SK-MEL-5 (cell line): ENCODE measurements around the gene ACTRT2. TPM values are rescaled to one million over a fixed set of nuclear protein-coding genes. Genes with fewer than 3 reads are reported as not detected.

ENCODE experiments used
- DNase-seq: peaks from one replicate; pipeline ENCODE4 v3.0.0-alpha.2; 2016; ENCODE audit warnings: low read depth, low spot score
- in situ Hi-C: cut with HindIII; loops from 2 replicates; pipeline ENCODE4 v1.10.0; 2016; ENCODE audit warnings: low sequenced_read_pairs, high pct_unique_total_duplicates, low pct_unique_long_range_greater_than_20kb
- total RNA-seq: library from RNA; depleted of rRNA; stranded (reverse); fragments of >200 nt; shearing (Covaris generic); gene quantifications from 2 replicates; pipeline ENCODE4 v1.2.3, GENCODE V29; 2014; rRNA removed

The ACTRT2 gene
- total RNA-seq, 1 experiment from 2014 or later = not detected

DNA sequence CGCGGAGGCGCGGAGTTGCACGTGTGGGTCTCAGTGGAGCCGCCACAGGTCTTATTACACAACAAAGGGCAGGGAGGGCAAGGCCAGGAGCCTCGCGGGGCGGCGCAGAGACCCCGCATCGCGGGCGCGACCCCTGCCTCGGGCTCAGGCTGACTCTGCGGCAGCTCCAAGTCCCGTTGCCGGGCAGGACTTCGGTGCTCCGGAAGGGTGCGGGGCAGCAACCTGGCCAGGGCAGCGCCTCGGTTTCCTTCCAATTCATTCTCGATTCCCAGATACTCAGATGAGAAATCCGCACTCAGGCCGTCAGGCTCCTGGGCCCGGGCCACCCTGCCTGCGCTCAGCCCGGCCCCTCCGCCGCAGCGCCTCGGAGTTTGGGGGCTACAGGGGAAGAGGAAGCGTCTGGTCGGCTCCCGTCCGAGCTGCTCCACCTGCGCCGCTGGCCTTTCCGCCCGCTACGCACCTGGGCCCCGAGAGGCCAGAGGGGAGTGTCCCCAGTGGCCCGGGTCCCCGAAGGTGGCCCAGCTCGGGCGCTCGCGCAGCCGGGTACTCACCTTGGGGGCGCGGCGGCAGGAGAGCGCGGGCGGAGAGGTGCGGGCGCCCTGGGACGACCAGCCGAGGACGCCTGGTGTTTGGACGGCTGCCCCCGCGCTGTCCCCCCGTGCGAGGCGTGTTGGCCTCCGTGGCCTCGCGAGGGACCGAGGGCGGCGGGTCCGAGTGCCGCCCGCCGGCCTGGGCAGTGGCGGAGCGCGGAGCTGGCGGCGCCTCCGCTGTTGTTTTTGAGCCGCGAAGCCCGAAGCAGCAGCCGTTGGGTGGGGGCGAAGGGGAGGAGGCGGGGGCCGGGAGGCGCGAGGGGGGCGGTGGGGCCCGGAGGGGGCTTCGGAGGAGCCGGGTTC is 46.6 kb downstream of the ACTRT2 start:
- no peak for DNase-seq
- in situ Hi-C loops = no loop called here

DNA sequence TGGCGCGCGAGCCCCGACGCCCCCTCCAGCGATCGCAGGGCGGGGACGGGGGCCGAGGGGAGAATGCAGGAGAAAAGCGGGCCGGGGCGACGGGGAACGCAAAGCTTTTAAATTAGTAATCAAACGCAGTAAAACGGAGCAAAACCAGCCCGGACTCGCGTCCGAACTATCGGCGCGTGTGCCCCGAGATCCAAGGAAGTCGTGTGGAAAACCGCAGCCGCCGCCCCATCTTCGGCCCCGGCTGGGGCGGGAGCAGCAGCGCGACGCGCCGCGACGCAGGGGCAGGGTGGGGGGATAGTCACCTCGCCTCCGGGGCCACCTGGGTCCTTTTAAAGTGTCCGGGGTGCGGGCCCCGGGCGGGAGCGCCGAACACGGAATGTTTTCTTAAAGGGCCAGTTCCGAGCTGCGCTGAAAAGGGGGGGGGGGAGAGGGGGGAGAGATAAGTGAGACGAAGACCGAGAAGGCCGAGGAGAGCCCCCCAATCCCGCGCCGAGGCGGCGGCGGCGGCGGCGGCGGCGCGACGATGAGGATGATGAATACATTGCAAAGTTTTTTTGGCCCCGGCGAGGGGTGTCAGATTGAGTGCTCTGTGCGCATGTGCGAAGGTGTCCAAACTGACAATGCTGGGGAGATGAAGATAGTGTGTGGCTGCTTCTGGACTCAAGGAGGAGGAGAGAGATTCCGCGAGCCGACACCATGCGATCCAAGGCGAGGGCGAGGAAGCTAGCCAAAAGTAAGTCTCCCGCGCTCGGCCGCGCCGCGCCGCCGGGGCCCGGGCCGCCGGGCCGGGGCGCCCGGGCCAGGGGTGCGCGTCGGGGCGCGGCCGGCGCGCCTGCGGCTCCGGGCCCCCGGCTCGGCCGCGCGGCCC is 47.5 kb downstream of the ACTRT2 start, which contains the start of gene PRDM16:
Gene PRDM16, plus strand, starts transcription at position 640 of the 868 bp plus-strand sequence. Its CDS starts 57 bp downstream, at position 697.
- DNase-seq = peak; percentile 46
- in situ Hi-C loops = no loop called here

DNA sequence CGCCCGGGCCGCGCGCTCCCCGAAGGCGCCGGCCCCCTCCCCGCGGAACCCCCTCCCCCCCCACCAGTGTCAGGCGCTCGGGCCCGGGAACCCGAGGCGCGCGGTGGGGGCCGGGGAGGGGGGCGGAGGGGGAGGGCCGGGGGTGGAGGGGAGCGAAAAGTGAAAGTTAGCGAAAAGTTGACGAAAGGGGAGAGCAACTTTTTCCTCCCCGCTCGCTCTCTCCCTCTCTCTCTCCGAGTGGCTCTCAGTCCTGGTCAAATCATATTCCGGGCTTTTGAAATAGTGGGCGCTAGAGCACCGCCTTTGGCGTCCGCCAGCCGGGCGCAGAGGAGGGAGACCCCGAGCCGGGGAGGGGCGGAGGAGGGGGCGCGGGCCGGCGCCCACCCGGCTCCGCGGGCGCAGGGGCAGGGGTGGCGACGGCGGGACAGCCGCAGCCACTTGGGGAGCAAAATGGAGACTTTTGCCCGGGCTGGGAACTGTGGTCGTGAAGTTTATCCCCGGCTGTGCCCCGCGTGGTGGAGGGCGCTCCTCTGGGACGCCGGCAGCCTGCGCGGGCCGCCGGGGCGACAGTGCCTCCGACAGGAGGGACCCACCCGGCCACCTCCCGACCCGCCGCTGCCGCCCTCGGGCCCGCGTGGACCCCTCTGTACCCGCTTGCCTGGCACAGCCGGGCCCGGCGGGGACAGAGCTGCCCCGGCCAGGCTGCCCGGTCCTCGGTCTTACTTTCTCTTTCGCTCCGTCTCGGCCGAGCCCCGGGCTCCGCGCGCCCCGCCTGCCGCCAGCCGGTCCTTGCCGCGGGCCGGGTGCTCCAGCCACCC is 48.4 kb downstream of the ACTRT2 start:
- in situ Hi-C loops = no loop called here
- peak; percentile 57 for DNase-seq

DNA sequence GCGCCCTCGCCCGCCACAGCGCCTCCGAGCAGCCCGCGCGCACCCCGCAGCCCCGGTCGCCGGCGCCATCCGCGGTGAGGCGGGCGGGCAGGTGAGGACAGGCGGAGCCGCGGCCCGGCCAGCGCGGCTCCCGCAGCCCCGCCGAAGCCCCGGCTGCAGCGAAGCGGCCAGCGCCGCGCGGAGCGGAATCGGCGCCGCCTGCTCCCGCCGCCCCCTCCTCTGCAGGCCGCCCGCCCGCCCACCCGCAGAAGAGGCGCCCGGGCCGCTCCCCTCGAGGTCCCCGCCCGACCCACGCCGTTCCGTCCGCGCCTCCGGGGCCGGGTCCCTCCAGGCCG is 49.0 kb downstream of the ACTRT2 start:
- in situ Hi-C loops = no loop called here
- DNase-seq = no peak

DNA sequence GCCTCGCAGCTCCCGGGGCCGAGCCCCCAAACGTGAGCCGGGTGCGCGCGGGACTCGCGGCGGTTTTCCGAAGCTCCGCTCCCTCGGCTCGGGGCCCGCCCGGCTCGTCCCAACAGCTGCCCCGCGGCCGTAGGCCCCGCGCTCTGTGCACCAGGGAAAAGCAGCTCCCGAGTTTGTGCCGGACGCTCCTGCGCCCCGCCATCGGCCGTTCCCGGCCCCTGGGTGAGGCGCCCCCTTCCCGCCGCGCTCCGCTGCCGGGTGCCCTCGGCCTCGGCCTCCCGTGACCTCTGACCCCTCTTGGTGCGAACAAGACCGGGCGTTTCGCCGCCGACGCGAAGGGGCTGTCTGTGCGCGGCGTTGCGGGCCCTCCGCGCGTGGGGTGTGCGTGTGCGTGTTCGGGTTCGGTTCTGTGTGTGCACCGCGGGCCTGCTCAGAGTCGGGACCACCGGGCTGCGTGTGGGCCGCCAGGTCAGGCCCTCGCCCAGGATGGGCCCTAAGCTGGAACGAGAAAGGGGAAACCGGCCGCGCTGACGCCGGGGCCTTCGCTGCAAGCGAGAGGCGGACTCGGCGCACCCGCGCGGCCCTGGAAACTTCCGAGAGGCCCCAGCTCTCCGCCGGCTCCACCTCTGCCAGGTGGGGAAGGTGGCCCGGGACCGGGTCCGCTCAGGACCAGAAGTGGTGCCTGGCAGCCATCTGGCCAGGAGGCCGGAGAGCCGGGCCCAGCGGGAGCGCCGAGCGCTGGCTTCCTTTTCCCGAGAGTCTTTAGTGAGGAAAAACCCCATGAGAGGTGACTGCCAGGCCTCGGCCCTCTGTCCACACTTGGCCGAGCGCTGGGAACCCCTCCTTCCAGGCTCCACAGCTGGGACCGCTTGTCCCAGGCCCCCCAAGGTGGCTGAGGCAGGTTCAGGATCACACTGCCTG is 49.6 kb downstream of the ACTRT2 start:
- DNase-seq = no peak
- in situ Hi-C loops = no loop called here

DNA sequence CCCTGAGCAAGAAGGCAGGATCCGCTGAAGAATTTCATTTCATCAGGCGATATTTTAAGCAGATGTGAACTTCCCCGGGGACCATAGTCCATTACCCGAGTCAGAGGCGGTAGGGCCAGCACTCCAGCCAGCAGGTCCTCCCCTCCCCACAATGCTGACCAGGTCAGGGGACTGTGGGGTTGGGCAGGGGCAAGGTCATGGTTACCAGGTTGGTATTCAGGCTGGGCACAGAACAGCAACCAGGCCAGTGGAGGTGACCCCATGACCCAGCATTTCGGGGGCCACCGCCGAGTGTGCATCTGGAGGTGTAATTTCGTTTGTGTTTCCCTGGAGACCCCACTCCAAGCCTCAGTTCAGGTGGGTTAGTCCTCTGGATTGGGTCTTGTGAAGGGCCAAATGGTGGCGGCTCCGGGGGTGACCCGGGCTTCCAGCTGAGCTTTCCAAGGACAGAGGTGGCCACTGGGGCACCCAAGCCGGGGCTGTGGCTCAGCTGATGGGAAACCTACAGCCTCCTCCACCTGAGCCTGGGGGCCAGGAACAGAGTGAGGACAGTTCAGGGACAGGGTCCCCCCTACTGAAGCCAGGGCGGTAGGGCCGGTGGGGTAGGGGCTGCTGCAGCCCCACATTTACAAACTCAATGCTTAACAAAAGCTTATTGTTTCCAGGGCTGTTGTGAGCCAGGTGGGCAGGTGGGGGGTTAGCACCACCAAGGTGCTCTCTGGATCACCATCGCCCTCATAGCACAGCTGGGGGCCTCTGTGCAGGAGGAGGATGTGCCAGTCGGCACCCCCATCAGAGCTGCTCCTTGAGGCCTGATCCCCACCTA is 50.5 kb downstream of the ACTRT2 start:
- no peak for DNase-seq
- in situ Hi-C loops = no loop called here

Other genes with a start within 250 kb of the ACTRT2 start
- gene TTC34, start 219.8 kb upstream of the ACTRT2 start, total RNA-seq = 0.03 TPM in 2 replicates
- gene PRDM16, start 47.7 kb downstream of the ACTRT2 start, total RNA-seq = 0.27 and 0.61 TPM in 2 replicates